WI38 (cell line): Measurements from ENCODE around the gene CCIN.

Experiments used
- H3K4me3 ChIP-seq: 2 replicates; pipeline ENCODE4 v1.5.1; 2011; ENCODE audit warnings: low read depth, mild to moderate bottlenecking, control low read depth, low read length
- CTCF ChIP-seq: IDR thresholded peaks from 2 replicates; pipeline ENCODE4 v1.5.1; 2012; ENCODE audit warnings: low read depth, mild to moderate bottlenecking, control low read depth, low read length

Gene CCIN

GRCh38 chr9:36208521-36209253 is 39.5 kb downstream of the CCIN start:
- no peak for TF ChIP-seq CTCF
- no peak overlapping the region for H3K4me3 ChIP-seq

GRCh38 chr9:36210722-36211121 is 41.5 kb downstream of the CCIN start:
- no peak for TF ChIP-seq CTCF
- no peak overlapping the region for H3K4me3 ChIP-seq

GRCh38 chr9:36211510-36211909 is 42.3 kb downstream of the CCIN start:
- no peak for TF ChIP-seq CTCF
- no peak overlapping the region for H3K4me3 ChIP-seq

GRCh38 chr9:36213387-36213786 is 44.2 kb downstream of the CCIN start:
- no peak for TF ChIP-seq CTCF
- no peak overlapping the region for H3K4me3 ChIP-seq

GRCh38 chr9:36213989-36214388 is 44.8 kb downstream of the CCIN start:
- no peak overlapping the region for H3K4me3 ChIP-seq
- TF ChIP-seq CTCF: no peak

GRCh38 chr9:36214571-36214970 is 45.4 kb downstream of the CCIN start:
- no peak for TF ChIP-seq CTCF
- H3K4me3 ChIP-seq: no peak overlapping the region

GRCh38 chr9:36217256-36217968 is 48.2 kb downstream of the CCIN start:
- no peak overlapping the region for H3K4me3 ChIP-seq

More at GRCh38 chr9:36217256-36217968, 48.2 kb downstream of the CCIN start:
- no peak for TF ChIP-seq CTCF
